Smooth muscle cell (in vitro differentiated cells): Measurements from ENCODE around the gene PHLPP1. TPM values are rescaled to one million over a fixed set of nuclear protein-coding genes. Genes with fewer than 3 reads are reported as not detected.

ENCODE experiments used
- DNase-seq: peaks from one replicate; lab custom pipeline; 2025; ENCODE audit not compliant: unreplicated experiment; lab: John Stamatoyannopoulos, UW
- H2AFZ ChIP-seq: fragments of 200-600 bp; sonication (generic); 2 replicates; pipeline ENCODE4 v1.6.0; 2016; ENCODE audit warnings: antibody characterized with exemption, low read depth, mild to moderate bottlenecking
- H3F3A ChIP-seq: fragments of 200-600 bp; sonication (generic); 2 replicates; pipeline ENCODE4 v1.6.0; 2017; ENCODE audit warnings: antibody characterized with exemption, low read depth
- H3K27ac ChIP-seq: fragments of 200-600 bp; sonication (generic); 2 replicates; pipeline ENCODE4 v1.5.1; 2016; ENCODE audit warnings: low read depth, mild to moderate bottlenecking
- H3K27me3 ChIP-seq: fragments of 200-600 bp; sonication (generic); 2 replicates; pipeline ENCODE4 v1.6.1; 2016; ENCODE audit warnings: low read depth, mild to moderate bottlenecking
- H3K36me3 ChIP-seq: fragments of 200-600 bp; sonication (generic); 2 replicates; pipeline ENCODE4 v1.5.1; 2016; ENCODE audit warnings: low read depth
- H3K4me1 ChIP-seq: fragments of 200-600 bp; sonication (generic); 2 replicates; pipeline ENCODE4 v1.5.1; 2016; ENCODE audit warnings: low read depth
- H3K4me2 ChIP-seq: fragments of 200-600 bp; sonication (generic); 2 replicates; pipeline ENCODE4 v1.6.0; 2016; ENCODE audit warnings: mild to moderate bottlenecking
- H3K4me3 ChIP-seq: fragments of 200-600 bp; sonication (generic); 2 replicates; pipeline ENCODE4 v1.5.1; 2016; ENCODE audit warnings: mild to moderate bottlenecking
- H3K79me2 ChIP-seq: fragments of 200-600 bp; sonication (generic); 2 replicates; pipeline ENCODE4 v1.6.0; 2016; ENCODE audit warnings: low read depth, mild to moderate bottlenecking
- H3K9ac ChIP-seq: fragments of 200-600 bp; sonication (generic); 2 replicates; pipeline ENCODE4 v1.6.0; 2016; ENCODE audit warnings: low read depth
- H3K9me3 ChIP-seq: fragments of 200-600 bp; sonication (generic); replicated peaks from 2 replicates; pipeline ENCODE4 v1.5.1; 2016; ENCODE audit warnings: low read depth
- H4K20me1 ChIP-seq: fragments of 200-600 bp; sonication (generic); 2 replicates; pipeline ENCODE4 v1.6.0; 2016; ENCODE audit warnings: low read depth
- CTCF ChIP-seq: fragments of 200-600 bp; sonication (generic); IDR thresholded peaks from 2 replicates; pipeline ENCODE4 v1.5.1; 2017; ENCODE audit warnings: borderline replicate concordance, mild to moderate bottlenecking, antibody characterized with exemption; ENCODE audit not compliant: insufficient read depth, poor library complexity, severe bottlenecking
- WGBS: methylation state at CpG from one replicate; pipeline ENCODE4 v1.1.7; 2016; ENCODE audit warnings: low lambda C conversion rate; 5-methylcytosine and 5-hydroxymethylcytosine counted together
- polyA plus RNA-seq: library from polyadenylated mRNA; unstranded; fragments of >200 nt; fragmentation: Nextera tagmentation; extraction: Ambion mirVana; gene quantifications from 2 replicates; pipeline ENCODE4 v1.2.1, GENCODE V29; 2016
- total RNA-seq: library from RNA; depleted of rRNA; stranded (reverse); fragments of >200 nt; gene quantifications from 2 replicates; pipeline ENCODE4 v1.2.3, GENCODE V29; 2014

PHLPP1 gene
- total and polyA plus RNA-seq, 2 experiments from 2014 or later, result 1.1 to 4.3 TPM

GRCh38 chr18:62883937-62884735, 168.8 kb downstream of the PHLPP1 start:
- no peaks in the 10 kb centered on the region for H3K36me3 ChIP-seq
- H3K79me2 ChIP-seq, result no peaks in the 10 kb centered on the region
- no peaks in the 10 kb centered on the region for H4K20me1 ChIP-seq
- 84% methylated on average over 6 of the region's 6 CpGs for WGBS
- no peaks in the 10 kb centered on the region for H3K9me3 ChIP-seq
- no peak overlapping the region for H2AFZ ChIP-seq
- no peak overlapping the region for H3K9ac ChIP-seq
- peaks cover 7% of the 10 kb centered on the region for H3K4me1 ChIP-seq
- H3F3A ChIP-seq, result no peaks in the 10 kb centered on the region
- H3K4me2 ChIP-seq, result no peak overlapping the region
- no peak overlapping the region for H3K4me3 ChIP-seq
- H3K27me3 ChIP-seq, result no peaks in the 10 kb centered on the region
- H3K27ac ChIP-seq, result no peak overlapping the region
- no peak for TF ChIP-seq CTCF
- DNase-seq, result no peak

GRCh38 chr18:62885804-62886203, 170.5 kb downstream of the PHLPP1 start:
- Histone ChIP-seq H3K4me1 (peaks cover 7% of the 10 kb centered on the region), H3K27me3 (no peaks in the 10 kb centered on the region), H4K20me1 (no peaks in the 10 kb centered on the region), H2AFZ (no peak overlapping the region), H3K27ac (no peak overlapping the region), H3K36me3 (no peaks in the 10 kb centered on the region), H3K79me2 (no peaks in the 10 kb centered on the region), H3K4me3 (no peak overlapping the region), H3F3A (no peaks in the 10 kb centered on the region), H3K4me2 (no peak overlapping the region), H3K9ac (no peak overlapping the region), H3K9me3 (no peaks in the 10 kb centered on the region)
- DNase-seq, result no peak
- WGBS, result 94% methylated on average over 3 of the region's 3 CpGs
- TF ChIP-seq CTCF, result no peak

GRCh38 chr18:62894681-62895390, 179.5 kb downstream of the PHLPP1 start:
- no peaks in the 10 kb centered on the region for H4K20me1 ChIP-seq
- H3F3A ChIP-seq, result no peaks in the 10 kb centered on the region
- no peak overlapping the region for H3K27ac ChIP-seq
- H3K36me3 ChIP-seq, result no peaks in the 10 kb centered on the region
- H2AFZ ChIP-seq, result no peak overlapping the region
- no peak for DNase-seq
- peak overlapping the region; percentile 17 for H3K4me2 ChIP-seq
- H3K9ac ChIP-seq, result no peak overlapping the region
- no peaks in the 10 kb centered on the region for H3K9me3 ChIP-seq
- 90% methylated on average over 6 of the region's 6 CpGs for WGBS
- no peak overlapping the region for H3K4me3 ChIP-seq
- no peak for TF ChIP-seq CTCF
- H3K4me1 ChIP-seq, result peaks cover 5% of the 10 kb centered on the region
- no peaks in the 10 kb centered on the region for H3K79me2 ChIP-seq
- H3K27me3 ChIP-seq, result no peaks in the 10 kb centered on the region
